SK-N-MC (cell line): ENCODE results near the gene SOAT1.
"Not testable (repeated sequence)": the region's sequence is repeated elsewhere in the genome, so short reads cannot be mapped to it uniquely, and the experiment has no call there.

Source experiments
- EZH2 ChIP-seq: fragments of 200-600 bp; sonication (generic); IDR thresholded peaks from one replicate; pipeline ENCODE4 v1.6.1; 2017; ENCODE audit warnings: antibody characterized with exemption
- FOXP2 ChIP-seq: optimal IDR thresholded peaks from 2 replicates; pipeline ENCODE3; 2011; ENCODE audit warnings: mild to moderate bottlenecking, moderate library complexity; ENCODE audit not compliant: insufficient read depth; ENCODE audit errors: extremely low read length, control extremely low read depth
- POLR2AphosphoS5 ChIP-seq: IDR thresholded peaks from 2 replicates; pipeline ENCODE4 v1.6.1; 2012; ENCODE audit warnings: mild to moderate bottlenecking, low read depth, low read length, borderline replicate concordance

GRCh38 chr1:179361631-179362030 is 68.0 kb downstream of the SOAT1 start:
- TF ChIP-seq FOXP2, POLR2AphosphoS5, EZH2: not testable (repeated sequence)
